Activated B cell treated with CpG ODN at 0.5 μM for 24 hours (primary cell): ENCODE data around the gene CYB5A. TPM values are rescaled to one million over a fixed set of nuclear protein-coding genes. Genes with fewer than 3 reads are reported as not detected.

Source experiments
- ATAC-seq: fragments of 200-7000 bp; cut with Tn5 transposase; one replicate; pipeline ENCODE4 v1.10.0; 2021; ENCODE audit warnings: low read depth, mild to moderate bottlenecking, moderate library complexity
- CTCF ChIA-PET: fragments of 350-600 bp; sonication (Branson Sonifier 250); formaldehyde crosslinking; loops from one replicate; lab custom pipeline; 2021; ENCODE audit warnings: antibody characterized with exemption; lab: Charles Lee
- POLR2A ChIA-PET: fragments of 350-600 bp; sonication (Branson Sonifier 250); formaldehyde crosslinking; loops from one replicate; lab custom pipeline; 2021; ENCODE audit warnings: antibody characterized with exemption; lab: Charles Lee
- DNase-seq: peaks from one replicate; pipeline ENCODE4 v3.0.0; 2022
- H3K27ac Mint-ChIP-seq: one replicate; pipeline ENCODE4 v1.8.0; 2020; ENCODE audit warnings: mixed read lengths
- H3K27me3 Mint-ChIP-seq: one replicate; pipeline ENCODE4 v1.8.0; 2021; ENCODE audit warnings: mixed read lengths
- H3K36me3 Mint-ChIP-seq: one replicate; pipeline ENCODE4 v1.8.0; 2021; ENCODE audit warnings: low read depth, mixed read lengths
- H3K4me1 Mint-ChIP-seq: one replicate; pipeline ENCODE4 v1.8.0; 2021; ENCODE audit warnings: mixed read lengths
- H3K4me3 Mint-ChIP-seq: one replicate; pipeline ENCODE4 v1.8.0; 2020; ENCODE audit warnings: mild to moderate bottlenecking, mixed read lengths
- H3K9me3 Mint-ChIP-seq: one replicate; pipeline ENCODE4 v1.8.0; 2020; ENCODE audit warnings: mixed read lengths
- intact Hi-C: fragments of 100-400 bp; cut with micrococcal nuclease; formaldehyde crosslinking; loops from one replicate; pipeline ENCODE4 v1.15.1; 2024
- total RNA-seq: library from RNA; stranded (reverse); gene quantifications from 2 replicates; pipeline ENCODE4 v1.2.3, GENCODE V29; 2022
- TF ChIP-seq, protein P1 (sequence below): fragments of 200-600 bp; IDR thresholded peaks from one replicate; pipeline ENCODE4 v1.8.0; 2022; ENCODE audit warnings: antibody characterized with exemption, mild to moderate bottlenecking

Gene CYB5A
- total RNA-seq, 1 donor from 2014 or later = 47.2 TPM

GRCh38 chr18:74257083-74257482 is 34.7 kb downstream of the CYB5A start:
- no peak overlapping the region for H3K4me3 Mint-ChIP-seq
- no peaks in the 10 kb centered on the region for H3K4me1 Mint-ChIP-seq
- POLR2A ChIA-PET = no interaction called here
- H3K36me3 Mint-ChIP-seq = peaks cover 70% of the 10 kb centered on the region
- H3K27ac Mint-ChIP-seq = no peak overlapping the region
- ATAC-seq (no peak), DNase-seq (no peak)
- TF ChIP-seq, protein P1, sequence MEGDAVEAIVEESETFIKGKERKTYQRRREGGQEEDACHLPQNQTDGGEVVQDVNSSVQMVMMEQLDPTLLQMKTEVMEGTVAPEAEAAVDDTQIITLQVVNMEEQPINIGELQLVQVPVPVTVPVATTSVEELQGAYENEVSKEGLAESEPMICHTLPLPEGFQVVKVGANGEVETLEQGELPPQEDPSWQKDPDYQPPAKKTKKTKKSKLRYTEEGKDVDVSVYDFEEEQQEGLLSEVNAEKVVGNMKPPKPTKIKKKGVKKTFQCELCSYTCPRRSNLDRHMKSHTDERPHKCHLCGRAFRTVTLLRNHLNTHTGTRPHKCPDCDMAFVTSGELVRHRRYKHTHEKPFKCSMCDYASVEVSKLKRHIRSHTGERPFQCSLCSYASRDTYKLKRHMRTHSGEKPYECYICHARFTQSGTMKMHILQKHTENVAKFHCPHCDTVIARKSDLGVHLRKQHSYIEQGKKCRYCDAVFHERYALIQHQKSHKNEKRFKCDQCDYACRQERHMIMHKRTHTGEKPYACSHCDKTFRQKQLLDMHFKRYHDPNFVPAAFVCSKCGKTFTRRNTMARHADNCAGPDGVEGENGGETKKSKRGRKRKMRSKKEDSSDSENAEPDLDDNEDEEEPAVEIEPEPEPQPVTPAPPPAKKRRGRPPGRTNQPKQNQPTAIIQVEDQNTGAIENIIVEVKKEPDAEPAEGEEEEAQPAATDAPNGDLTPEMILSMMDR = no peak
- no peaks in the 10 kb centered on the region for H3K27me3 Mint-ChIP-seq
- no peaks in the 10 kb centered on the region for H3K9me3 Mint-ChIP-seq
- intact Hi-C loops = no loop called here
- CTCF ChIA-PET = no interaction called here

GRCh38 chr18:74256190-74256589 is 35.6 kb downstream of the CYB5A start:
- intact Hi-C loops = no loop called here

DNA sequence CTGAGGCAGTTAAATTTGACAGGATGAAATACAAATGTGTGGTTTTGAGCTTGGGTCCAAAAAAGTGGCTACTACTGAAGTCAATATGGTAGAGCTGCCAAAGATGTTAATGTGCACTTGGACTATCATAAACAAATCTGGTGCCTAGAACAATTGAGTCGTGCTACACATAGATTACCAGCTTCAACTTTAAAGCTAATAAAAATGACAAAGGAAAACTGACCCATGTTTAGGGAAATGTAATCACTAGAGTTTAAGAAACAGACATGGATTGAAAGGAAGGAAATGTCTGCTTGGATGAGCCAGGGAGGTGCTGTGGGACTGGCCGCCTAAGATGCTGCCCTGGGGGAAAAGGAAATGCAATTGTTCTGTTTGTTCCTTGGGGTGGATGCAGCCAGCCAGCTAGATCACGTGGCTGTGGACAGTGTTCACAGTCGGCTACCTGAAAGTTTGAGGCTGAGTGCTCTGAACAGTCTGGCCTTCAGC is 36.6 kb downstream of the CYB5A start:
- CTCF ChIA-PET = interaction anchor here (1.4 kb wide), 1 partner anchor 87 kb away, joined by 4 read pairs; no protein-coding TSS in a partner anchor

More at GRCh38 chr18:74256190-74256589, 35.6 kb downstream of the CYB5A start:
- Mint-ChIP-seq H3K9me3 (no peaks in the 10 kb centered on the region), H3K4me1 (peaks cover 2% of the 10 kb centered on the region), H3K36me3 (peaks cover 63% of the 10 kb centered on the region), H3K27ac (no peak overlapping the region), H3K4me3 (no peak overlapping the region), H3K27me3 (no peaks in the 10 kb centered on the region)
- ChIA-PET POLR2A (no interaction called here), CTCF (interaction anchor here (1.4 kb wide), 1 partner anchor 86 kb away, joined by 4 read pairs; no protein-coding TSS in a partner anchor)
- TF ChIP-seq, protein P1 = no peak
- DNase-seq (no peak), ATAC-seq (no peak)

DNA sequence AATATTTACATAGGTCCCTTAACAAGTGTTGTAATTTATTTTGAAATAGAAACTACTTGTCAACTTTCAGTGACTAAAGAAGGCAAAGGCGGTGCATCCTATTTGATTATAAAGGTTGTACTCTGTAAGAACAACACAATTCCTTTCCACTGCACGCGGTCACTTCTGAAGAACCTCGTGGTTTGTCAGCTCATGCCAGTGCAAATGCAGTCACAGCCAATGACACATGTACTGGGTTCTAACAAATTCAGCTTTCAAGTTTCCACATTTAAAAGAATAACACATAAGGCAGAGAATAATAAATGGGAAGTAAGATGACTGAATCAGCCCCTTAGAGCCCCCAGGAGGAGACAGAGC is 39.7 kb downstream of the CYB5A start:
- no peak for DNase-seq
- Mint-ChIP-seq H3K27ac (no peak overlapping the region), H3K36me3 (peaks cover 39% of the 10 kb centered on the region), H3K4me3 (no peak overlapping the region), H3K27me3 (no peaks in the 10 kb centered on the region), H3K4me1 (peaks cover 39% of the 10 kb centered on the region), H3K9me3 (no peaks in the 10 kb centered on the region)
- ChIA-PET CTCF (no interaction called here), POLR2A (no interaction called here)
- ATAC-seq = no peak
- TF ChIP-seq, protein P1 = no peak
- intact Hi-C loops = no loop called here

More for the DNA sequence above, 36.6 kb downstream of the CYB5A start:
- DNase-seq (no peak), ATAC-seq (no peak)
- H3K27me3 Mint-ChIP-seq = no peaks in the 10 kb centered on the region
- no peak overlapping the region for H3K27ac Mint-ChIP-seq
- H3K4me1 Mint-ChIP-seq = peaks cover 8% of the 10 kb centered on the region
- no peaks in the 10 kb centered on the region for H3K9me3 Mint-ChIP-seq
- H3K36me3 Mint-ChIP-seq = peaks cover 60% of the 10 kb centered on the region
- POLR2A ChIA-PET = interaction anchor here (1.6 kb wide), 1 partner anchor 9 kb away, joined by 5 read pairs; no protein-coding TSS in a partner anchor
- TF ChIP-seq, protein P1 = no peak
- intact Hi-C loops = no loop called here
- no peak overlapping the region for H3K4me3 Mint-ChIP-seq

GRCh38 chr18:74251297-74252038 is 40.3 kb downstream of the CYB5A start:
- H3K27me3 Mint-ChIP-seq = no peaks in the 10 kb centered on the region
- TF ChIP-seq, protein P1 = no peak
- H3K4me1 Mint-ChIP-seq = peaks cover 40% of the 10 kb centered on the region
- ChIA-PET CTCF (no interaction called here), POLR2A (interaction anchor here (1.4 kb wide), 1 partner anchor 12 kb away, joined by 3 read pairs; no protein-coding TSS in a partner anchor)
- DNase-seq (no peak), ATAC-seq (no peak)
- intact Hi-C loops = no loop called here
- H3K27ac Mint-ChIP-seq = no peak overlapping the region
- peaks cover 36% of the 10 kb centered on the region for H3K36me3 Mint-ChIP-seq
- H3K9me3 Mint-ChIP-seq = no peaks in the 10 kb centered on the region
- no peak overlapping the region for H3K4me3 Mint-ChIP-seq
